ENCODE measurements around the gene UBXN2A. TPM values are rescaled to one million over a fixed set of nuclear protein-coding genes. Genes with fewer than 3 reads are reported as not detected.

Gene UBXN2A
- total and polyA plus RNA-seq, 2 of the 8 experiments (the other 6 are each of a cell fraction or from before 2014, with no cell fraction given), result 3.6 to 20.4 TPM

DNA sequence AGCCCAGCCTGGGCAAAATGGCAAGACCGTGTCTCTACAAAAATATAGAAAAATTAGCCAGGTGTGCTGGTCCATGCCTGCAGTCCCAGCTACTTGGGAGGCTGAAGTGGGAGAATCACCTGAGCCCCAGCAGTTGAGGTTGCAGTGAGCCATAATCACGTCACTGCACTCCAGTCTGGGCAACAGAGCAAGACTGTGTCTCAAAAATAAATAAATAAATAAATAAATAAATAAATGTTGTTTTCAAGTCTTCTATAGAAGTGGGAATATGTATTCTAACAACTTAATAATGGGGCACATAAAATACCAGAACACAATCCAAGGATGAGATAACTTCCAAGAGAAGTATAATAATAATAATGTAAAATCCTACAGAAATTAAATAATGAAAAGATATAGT is 37.2 kb upstream of the UBXN2A start:
- no peak overlapping the region for H3K23ac ChIP-seq (ENCODE audit: insufficient read length)
- H2AFZ ChIP-seq (ENCODE audit: low read length), result no peak overlapping the region
- no peak overlapping the region for H3K4ac ChIP-seq (replicated peaks; ENCODE audit: insufficient read length, low read depth, low read length)
- H2BK5ac ChIP-seq (ENCODE audit: low read depth, low read length), result no peak overlapping the region
- no peaks in the 10 kb centered on the region for H3K27me3 ChIP-seq (replicated peaks in 1 of 4; ENCODE audit: control insufficient read depth in 3 of 4, extremely low read depth in 1 of 4, insufficient read depth in 3 of 4, low read length in 3 of 4)
- H4K20me1 ChIP-seq (replicated peaks in 1 of 2; ENCODE audit: control insufficient read depth in 1 of 2, insufficient read depth in 2 of 2, low read length in 2 of 2), result no peaks in the 10 kb centered on the region
- no peak overlapping the region for H4K5ac ChIP-seq (ENCODE audit: insufficient read length, low read depth, low read length)
- DNase-seq (ENCODE audit: low read depth in 1 of 2, low spot score in 2 of 2) (no peak), FAIRE-seq (no peak)
- no peak overlapping the region for H3K4me2 ChIP-seq (ENCODE audit: insufficient read depth in 1 of 2, low read depth in 2 of 2, low read length in 2 of 2)
- no peak overlapping the region for H2BK15ac ChIP-seq (ENCODE audit: low read length)
- H4K8ac ChIP-seq (ENCODE audit: extremely low read depth, insufficient read depth, low read length), result no peak overlapping the region
- H3K9ac ChIP-seq (replicated peaks in 1 of 4; ENCODE audit: extremely low read depth in 1 of 4, low read depth in 3 of 4, low read length in 3 of 4), result no peak overlapping the region
- ChIA-PET POLR2A (ENCODE audit: partially characterized antibody) (no interaction called here), CTCF (ENCODE audit: partially characterized antibody) (interaction anchor here (1.1 kb wide), 1 partner anchor 30 kb away, joined by 3 read pairs; no protein-coding TSS in a partner anchor)
- no peak overlapping the region for H3K4me3 ChIP-seq (ENCODE audit: extremely low read depth in 1 of 4, insufficient read depth in 2 of 4, low read depth in 3 of 4, low read length in 4 of 4)
- no peaks in the 10 kb centered on the region for H3K36me3 ChIP-seq (ENCODE audit: control insufficient read depth in 2 of 4, insufficient read depth in 4 of 4, low read length in 3 of 4)
- H3K27ac ChIP-seq (ENCODE audit: low read depth, low read length), result no peak overlapping the region
- no peak overlapping the region for H2AK5ac ChIP-seq (ENCODE audit: low read depth, low read length)
- no peak overlapping the region for H4K91ac ChIP-seq (replicated peaks; ENCODE audit: insufficient read length, low read length)
- no peaks in the 10 kb centered on the region for H3K4me1 ChIP-seq (replicated peaks in 1 of 4; ENCODE audit: control insufficient read depth in 3 of 4, insufficient read depth in 4 of 4, low read length in 3 of 4)
- H3K79me2 ChIP-seq (ENCODE audit: control insufficient read depth in 1 of 2, insufficient read depth in 2 of 2, low read length in 2 of 2), result peaks cover 0 to 65% of the 10 kb centered on the region in 2 experiments; a peak in 2 of 4 replicates
- no peaks in the 10 kb centered on the region for H3K9me3 ChIP-seq (ENCODE audit: insufficient read depth in 2 of 2, low read depth in 1 of 2, low read length in 1 of 2)
- H2BK12ac ChIP-seq (ENCODE audit: low read depth, low read length), result no peak overlapping the region
- no peak overlapping the region for H2BK120ac ChIP-seq (replicated peaks; ENCODE audit: low read depth, low read length)
- H3K18ac ChIP-seq (ENCODE audit: extremely low read depth, low read length), result no peak overlapping the region
- no peak overlapping the region for H3K14ac ChIP-seq (ENCODE audit: insufficient read length)
- H3K23me2 ChIP-seq (ENCODE audit: low read depth, low read length), result no peaks in the 10 kb centered on the region
- H2BK20ac ChIP-seq (ENCODE audit: low read length), result no peak overlapping the region
- H3K56ac ChIP-seq (replicated peaks; ENCODE audit: insufficient read length, low read depth, low read length), result no peak overlapping the region
- no peaks in the 10 kb centered on the region for H3K79me1 ChIP-seq (ENCODE audit: low read depth, low read length)
- WGBS, 2 experiments (ENCODE audit: extremely low coverage in 1 of 2, insufficient coverage in 1 of 2, insufficient read length in 1 of 2, insufficient replicate concordance in 2 of 2, low coverage in 1 of 2, low lambda C conversion rate in 2 of 2, missing lambda C conversion rate in 1 of 2), result 100% methylated on average over 2 of the region's 2 CpGs; no CpG with 5 or more reads in 1 of the 2 experiments
- no peak for TF ChIP-seq NRF1 (IDR thresholded peaks at IDR 0.05; ENCODE audit: low read depth, low read length)
- no peak for TF ChIP-seq SUZ12 (IDR thresholded peaks at IDR 0.05; ENCODE audit: low read length)
- no peak for TF ChIP-seq RXRA (IDR thresholded peaks at IDR 0.05; ENCODE audit: insufficient read depth, low read depth, low read length)
- no peak for TF ChIP-seq SAP30 (IDR thresholded peaks at IDR 0.05; ENCODE audit: insufficient read depth, insufficient replicate concordance, low read length)
- TF ChIP-seq POU5F1 (IDR thresholded peaks at IDR 0.05; ENCODE audit: low read depth, low read length), result no peak
- no peak for TF ChIP-seq CEBPB (IDR thresholded peaks at IDR 0.05; ENCODE audit: low read depth, low read length)
- no peak for TF ChIP-seq TCF12 (IDR thresholded peaks at IDR 0.05; ENCODE audit: low read depth, low read length)
- TF ChIP-seq ZNF274 (IDR thresholded peaks at IDR 0.05; ENCODE audit: borderline replicate concordance, extremely low read depth, low read length), result no peak
- TF ChIP-seq CTBP2 (IDR thresholded peaks at IDR 0.05; ENCODE audit: borderline replicate concordance, insufficient read depth, insufficient read length, low read length), result no peak
- no peak for TF ChIP-seq POLR2AphosphoS5 (IDR thresholded peaks at IDR 0.05; ENCODE audit: low read depth, low read length)
- TF ChIP-seq SP4 (IDR thresholded peaks at IDR 0.05; ENCODE audit: low read length), result no peak
- no peak for TF ChIP-seq FOSL1 (IDR thresholded peaks at IDR 0.05; ENCODE audit: insufficient read depth, low read depth, low read length)
- TF ChIP-seq HDAC6 (IDR thresholded peaks at IDR 0.05; ENCODE audit: low read depth, low read length), result no peak
- no peak for TF ChIP-seq CHD2 (IDR thresholded peaks at IDR 0.05; ENCODE audit: low read length)
- TF ChIP-seq RBBP5 (IDR thresholded peaks at IDR 0.05; ENCODE audit: borderline replicate concordance, low read depth, low read length), result no peak

Data from H1 (cell line).